DMS114 treated with DMSO at 0.1 percent for 48 hours (cell line): ENCODE results near the gene CREB3L2.
"Not testable (repeated sequence)": the region's sequence is repeated elsewhere in the genome, so short reads cannot be mapped to it uniquely, and the experiment has no call there.

ENCODE experiments used
- DNase-seq: peaks from one replicate; lab custom pipeline; 2025; ENCODE audit not compliant: unreplicated experiment; lab: John Stamatoyannopoulos, UW

Gene CREB3L2

DNA sequence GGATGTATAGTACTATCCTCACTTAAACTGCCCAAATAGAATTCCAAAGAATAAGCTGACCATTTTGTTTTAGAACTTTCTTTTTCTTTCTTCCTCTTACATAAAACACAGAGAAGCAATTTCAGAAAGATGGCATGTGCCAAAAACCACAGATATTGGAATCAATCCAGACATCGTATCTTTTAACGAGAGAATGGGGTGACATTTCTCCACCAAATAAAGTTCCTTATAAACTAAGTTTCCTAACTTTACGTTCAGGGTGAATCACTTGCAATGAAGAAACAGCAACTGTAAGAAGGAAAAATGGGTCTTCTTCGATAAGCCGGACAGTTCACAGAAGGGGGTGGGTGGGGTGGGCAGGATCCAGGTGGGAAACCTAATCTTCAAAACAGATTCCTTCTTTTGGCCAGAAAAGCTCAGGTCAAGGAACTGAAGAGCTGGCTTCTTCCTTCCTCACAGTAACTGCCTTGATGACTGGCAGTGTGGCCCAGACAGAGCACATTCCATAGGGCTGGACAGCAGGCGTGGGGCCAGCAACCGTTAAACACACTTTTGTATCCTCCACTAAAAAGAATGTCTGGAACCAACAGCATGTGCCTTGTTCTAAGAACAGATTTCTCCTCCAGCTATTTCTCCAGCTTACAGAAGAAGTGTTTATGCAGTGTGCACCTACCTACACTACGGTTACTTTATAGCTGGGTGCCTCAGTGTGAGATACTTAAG is 31.5 kb downstream of the CREB3L2 start:
- DNase-seq, result no peak

- DNase-seq, result no peak
Measured at GRCh38 chr7:137969828-137970227, 32.1 kb downstream of the CREB3L2 start.

- DNase-seq, result no peak
Measured at GRCh38 chr7:137968890-137969289, 33.0 kb downstream of the CREB3L2 start.

DNA sequence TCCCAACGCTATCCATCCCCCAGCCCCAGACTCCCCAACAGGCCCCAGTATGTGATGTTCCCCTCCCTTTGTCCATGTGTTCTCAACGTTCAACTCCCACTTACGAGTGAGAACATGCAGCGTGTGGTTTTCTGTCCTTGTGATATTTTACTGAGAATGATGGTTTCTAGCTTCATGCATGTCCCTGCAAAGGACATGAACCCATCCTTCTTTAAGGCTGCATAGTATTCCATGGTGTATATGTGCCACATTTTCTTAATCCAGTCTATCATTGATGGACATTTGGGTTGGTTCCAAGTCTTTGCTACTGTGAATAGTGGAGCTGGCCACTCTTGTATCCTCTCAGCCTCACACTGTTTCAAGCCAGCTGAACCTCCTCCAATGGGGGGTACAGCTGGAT is 33.5 kb downstream of the CREB3L2 start:
- DNase-seq, result not testable (repeated sequence)

GRCh38 chr7:137967143-137968018 is 34.5 kb downstream of the CREB3L2 start:
- no peak for DNase-seq

DNA sequence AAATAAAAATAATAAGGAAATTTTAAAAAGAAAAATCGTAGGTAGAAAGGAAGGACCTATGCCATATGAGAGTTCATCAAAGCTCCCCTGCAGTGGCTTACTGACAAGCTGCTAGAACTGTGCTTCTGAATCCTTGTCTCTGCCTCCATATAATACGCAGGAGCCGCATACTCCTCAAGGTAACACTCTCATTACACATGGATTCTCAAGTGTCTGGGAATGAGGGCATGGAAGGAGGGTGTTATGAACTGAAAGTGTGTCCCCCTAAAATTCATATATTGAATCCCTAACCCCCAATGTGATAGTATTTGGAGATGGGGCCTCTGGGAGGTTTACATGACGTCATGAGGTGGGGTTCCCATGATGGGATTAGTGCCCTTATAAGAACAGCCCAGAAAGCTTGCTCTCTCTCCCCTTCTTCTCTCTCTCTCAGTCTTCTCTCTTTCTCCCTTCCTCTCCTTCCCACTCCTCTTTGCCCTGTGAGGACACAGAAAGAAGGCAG is 35.2 kb downstream of the CREB3L2 start:
- no peak for DNase-seq

GRCh38 chr7:137965942-137966640 is 35.8 kb downstream of the CREB3L2 start:
- DNase-seq, result no peak

DNA sequence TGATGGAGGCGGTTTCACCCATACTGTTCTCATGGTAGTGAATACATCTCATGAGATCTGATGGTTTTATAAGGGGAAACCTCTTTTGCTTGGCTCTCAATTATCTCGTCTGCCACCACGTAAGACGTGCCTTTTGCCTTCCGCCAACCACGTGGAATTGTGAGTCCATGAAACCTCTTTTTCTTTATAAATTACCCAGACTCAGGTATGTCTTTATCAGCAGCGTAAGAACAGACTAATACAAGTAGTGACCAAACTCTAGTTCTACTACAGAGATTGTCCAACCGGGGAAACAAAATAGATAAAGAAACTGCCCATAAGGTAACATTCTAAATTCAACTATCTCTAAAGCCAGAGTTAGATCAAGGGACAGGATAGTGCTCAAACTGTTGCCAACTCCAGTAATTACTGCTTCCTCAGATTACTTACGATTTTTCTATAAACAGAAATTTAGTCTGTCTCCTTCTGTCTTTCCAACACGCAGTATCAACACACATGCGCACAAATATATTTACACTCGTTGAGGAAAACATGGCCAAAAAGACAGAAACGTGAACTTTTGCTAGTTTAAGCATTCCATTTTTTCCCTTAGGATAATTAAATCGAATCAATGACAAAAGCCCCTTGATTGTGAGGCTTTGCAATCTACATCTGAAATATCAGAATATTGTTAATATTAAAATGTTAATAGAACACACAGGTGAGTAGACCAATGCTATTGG is 36.9 kb downstream of the CREB3L2 start:
- no peak for DNase-seq

GRCh38 chr7:137962875-137963507 is 38.9 kb downstream of the CREB3L2 start:
- DNase-seq, result no peak

DNA sequence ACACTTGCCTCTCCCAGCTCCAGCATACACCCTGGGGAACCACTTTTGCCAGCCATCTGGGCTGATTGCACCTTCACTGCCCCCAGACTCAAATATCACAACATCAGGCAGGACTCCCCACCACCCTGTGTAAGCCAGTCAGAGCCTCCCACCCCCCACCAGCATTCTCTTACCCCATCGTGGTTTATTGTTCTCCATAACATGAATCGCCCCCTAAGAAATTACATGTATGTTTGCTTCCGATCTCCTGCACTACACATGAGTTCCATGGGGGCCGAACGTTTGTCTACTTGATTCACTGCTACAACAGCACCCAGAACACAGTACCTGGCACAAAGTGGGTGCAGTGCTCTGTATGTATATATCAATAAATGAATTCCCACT is 39.4 kb downstream of the CREB3L2 start:
- no peak for DNase-seq

DNA sequence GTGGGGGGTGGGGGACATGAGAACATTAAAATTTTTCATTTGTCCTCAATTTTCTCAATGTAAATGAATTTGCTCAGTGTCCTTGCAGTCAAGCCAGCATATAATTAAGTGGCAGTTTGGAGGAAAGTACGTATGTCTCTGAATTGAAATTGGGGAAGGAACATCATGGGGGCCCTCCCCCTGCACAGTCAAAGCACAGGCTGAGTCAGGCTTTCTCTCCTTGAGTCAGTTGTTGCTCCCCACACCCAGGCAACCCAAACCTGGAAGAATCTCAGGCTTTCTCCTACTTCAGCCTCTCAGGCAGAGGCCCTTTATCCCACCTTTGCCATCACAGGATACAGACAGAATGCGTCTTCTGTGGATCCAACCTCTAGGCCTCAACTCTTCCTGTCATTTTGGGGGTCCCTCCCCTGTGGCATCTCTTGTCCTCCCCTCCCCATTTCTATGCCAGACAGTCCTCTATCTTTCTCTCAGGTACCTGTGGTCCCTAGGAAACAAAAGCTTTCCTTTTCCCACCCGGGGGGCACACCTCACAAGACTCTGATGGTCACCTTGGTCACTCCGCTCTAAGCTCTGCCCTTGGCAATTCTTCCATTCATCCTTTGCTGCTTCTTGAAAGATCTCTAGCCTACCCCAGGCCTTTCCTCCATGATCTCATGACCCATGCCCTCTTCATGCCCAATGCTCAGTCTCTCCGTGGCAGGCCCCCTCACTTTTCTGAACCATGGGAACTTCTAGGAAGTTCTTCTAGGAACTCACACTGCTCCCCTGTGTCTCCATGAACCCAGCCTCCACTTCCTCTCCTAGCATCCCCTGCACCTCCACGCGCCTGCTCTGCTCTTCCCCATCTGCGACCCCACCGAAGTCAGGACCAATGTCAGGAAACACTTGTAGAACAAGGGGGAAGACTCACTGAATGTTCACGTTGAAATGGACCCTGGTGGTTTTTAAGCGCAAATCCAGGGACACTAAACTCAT is 40.4 kb downstream of the CREB3L2 start:
- DNase-seq, result no peak

DNA sequence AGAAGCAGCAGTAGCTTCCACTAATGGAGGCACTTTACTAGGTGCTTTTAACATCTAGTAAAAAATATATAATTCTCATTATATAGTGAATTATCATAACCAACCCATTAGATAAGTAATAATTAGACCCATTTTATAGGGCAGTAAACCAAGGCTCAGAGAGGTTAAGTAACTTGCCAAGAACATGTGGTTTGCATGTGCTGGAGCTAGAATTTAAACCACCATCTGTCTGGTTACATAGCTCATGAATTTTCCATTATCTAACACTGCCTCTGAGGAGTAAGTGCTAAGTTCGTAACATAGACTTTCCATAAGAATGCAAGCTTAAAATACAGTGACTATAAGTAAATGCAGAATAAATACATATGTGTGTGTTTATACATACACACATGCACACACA is 41.9 kb downstream of the CREB3L2 start:
- no peak for DNase-seq

GRCh38 chr7:137958470-137959431 is 43.1 kb downstream of the CREB3L2 start:
- no peak for DNase-seq

DNA sequence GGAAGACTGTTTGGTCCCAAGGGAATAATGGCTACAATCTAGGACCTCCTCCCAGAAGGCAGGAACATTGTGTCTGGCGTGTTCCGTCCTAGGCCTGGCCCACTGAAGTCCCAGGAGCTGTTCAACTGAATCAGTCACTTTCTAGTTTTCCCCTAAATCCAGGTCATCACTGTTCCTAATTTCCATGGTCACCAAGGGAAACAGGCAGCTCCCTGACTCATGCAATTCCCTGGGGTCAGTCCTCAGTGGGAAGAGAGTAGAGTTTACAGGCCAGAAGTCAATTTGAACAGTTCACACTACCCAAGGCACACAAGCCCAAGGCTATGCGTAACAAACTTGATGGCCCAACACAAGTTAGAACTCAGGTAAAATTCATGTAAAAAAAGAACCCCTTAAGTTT is 44.0 kb downstream of the CREB3L2 start:
- no peak for DNase-seq

- DNase-seq, result no peak
Measured at GRCh38 chr7:137956591-137956990, 45.3 kb downstream of the CREB3L2 start.

DNA sequence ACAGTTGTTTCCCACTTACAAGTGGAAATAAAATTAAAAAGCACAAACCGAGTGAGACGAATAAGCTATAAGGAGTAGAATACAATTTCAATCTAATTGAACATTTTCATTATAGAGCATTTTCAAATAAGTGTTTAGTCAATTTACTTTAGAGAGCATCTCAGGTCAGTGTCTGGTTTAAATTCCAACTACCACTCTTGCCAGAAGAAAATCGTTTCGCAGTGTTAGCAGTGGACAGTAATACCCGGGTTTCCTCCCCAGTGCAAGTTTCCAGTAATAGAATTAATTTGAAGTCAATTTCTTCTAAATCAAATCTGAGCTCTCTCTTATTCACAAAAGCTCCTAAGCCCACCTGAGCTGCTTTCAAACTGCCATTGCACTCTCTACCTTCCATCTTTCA is 45.7 kb downstream of the CREB3L2 start:
- DNase-seq, result no peak

- no peak for DNase-seq
Measured at GRCh38 chr7:137954614-137955013, 47.3 kb downstream of the CREB3L2 start.
